Hindlimb muscle (tissue), 1 donor: ENCODE results near the gene CLCA2. TPM values are rescaled to one million over a fixed set of nuclear protein-coding genes. Genes with fewer than 3 reads are reported as not detected.
"Not testable (repeated sequence)": the region's sequence is repeated elsewhere in the genome, so short reads cannot be mapped to it uniquely, and the experiment has no call there.

Experiments used
- DNase-seq: peaks from one replicate; pipeline ENCODE4 v3.0.0-alpha.2; 2013
- polyA plus RNA-seq: library from polyadenylated mRNA; unstranded; fragments of 120-200 nt; gene quantifications from one replicate; pipeline ENCODE4 v1.2.1, GENCODE V29; 2013; ENCODE audit not compliant: insufficient read length

CLCA2 gene
- polyA plus RNA-seq, 1 donor: 0.66 TPM

DNA sequence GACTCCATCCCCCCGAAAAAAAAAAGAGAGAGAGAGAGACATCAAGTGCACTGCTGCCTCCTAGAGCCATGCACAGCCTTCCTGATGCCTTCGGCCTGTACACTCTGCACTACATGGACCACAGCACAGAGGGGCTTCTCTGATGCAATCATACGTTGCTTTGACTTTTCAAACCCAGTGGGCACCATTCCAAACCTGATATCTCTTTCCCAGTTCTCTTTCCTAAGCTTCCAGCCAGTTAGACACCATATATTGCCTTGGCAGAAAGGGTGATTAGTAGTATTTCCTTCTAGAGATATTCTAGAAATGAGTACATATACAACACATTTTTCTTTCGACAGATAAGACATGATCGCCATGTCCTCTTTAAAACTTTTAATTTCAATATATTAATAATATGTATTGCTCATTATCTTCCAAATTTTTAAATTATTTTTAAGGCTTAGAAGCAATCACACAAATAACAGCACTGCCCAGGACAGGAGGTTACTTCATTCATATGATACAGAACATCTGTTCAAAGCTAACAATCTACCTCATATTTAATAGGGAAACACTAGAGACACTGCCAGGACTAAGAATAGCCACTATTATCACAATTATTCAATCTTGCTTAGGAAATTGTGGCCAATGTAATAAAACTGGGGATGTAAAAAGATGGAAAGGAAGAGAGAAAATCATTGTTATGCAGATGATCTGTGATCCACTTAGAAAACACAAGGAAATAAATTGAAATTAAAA, 54.6 kb downstream of the CLCA2 start:
- DNase-seq: no peak

DNA sequence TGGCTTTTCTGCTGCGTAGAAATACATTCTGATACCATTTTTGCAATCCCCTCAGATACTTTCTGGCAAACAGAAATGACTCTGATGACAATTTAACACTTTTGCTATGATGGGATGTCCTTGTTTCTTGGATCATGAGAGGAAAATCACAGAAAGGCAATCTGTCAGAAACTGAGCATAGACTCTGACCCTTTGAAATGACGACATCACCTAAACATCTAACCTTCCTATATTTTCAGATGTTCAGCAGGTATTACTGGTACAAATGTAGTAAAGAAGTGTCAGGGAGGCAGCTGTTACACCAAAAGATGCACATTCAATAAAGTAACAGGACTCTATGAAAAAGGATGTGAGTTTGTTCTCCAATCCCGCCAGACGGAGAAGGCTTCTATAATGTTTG, 58.0 kb downstream of the CLCA2 start:
- DNase-seq: no peak

DNA sequence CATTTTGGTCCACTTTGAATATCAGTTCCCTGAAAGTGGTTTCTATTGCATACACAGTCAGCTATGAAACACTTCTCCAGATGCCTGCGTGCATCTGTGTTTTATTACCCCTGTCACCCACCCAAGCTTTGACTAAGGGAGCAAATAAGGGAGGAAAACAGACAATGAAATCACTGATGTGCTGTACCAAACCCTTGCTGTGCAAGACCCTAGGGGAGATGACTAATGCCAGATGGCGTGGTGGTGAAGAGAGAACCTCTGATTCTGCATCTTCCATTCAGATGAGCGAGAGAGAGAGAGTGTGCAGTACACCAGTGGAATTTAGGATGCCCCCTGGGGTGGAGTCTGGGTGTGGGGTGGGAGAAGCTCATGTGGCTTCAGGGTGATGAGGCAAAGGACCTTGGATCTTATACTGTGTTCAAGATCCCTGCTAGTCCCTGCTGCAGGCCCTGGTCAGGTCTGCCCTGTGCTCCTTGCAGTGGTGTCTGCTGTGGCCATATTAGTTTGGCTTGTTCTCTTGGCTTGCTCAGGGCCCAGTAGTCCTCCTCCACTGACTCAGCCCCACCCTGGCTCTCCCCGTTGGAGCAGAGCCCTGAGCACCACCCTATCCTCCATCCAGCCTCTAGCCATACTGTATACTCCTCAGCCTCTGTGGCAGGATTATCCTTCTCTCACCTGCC, 63.3 kb downstream of the CLCA2 start:
- DNase-seq: peak; percentile 87

DNA sequence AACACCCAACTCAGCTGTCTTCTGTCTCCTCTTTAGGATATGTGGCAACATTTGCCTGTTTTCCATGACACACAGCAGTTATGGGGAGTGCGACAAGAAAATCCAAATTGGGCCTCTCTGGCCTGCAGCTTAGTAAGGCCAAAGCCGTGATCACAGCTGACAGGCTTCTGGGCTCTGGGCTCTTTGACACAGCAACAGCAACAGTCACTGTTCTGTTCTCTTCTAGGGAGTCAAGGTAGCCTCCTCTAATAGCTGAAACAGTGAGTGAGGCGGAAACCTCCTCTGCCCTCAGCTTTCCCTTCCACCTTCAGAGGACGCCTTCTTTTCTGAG, 63.8 kb downstream of the CLCA2 start:
- DNase-seq: no peak

DNA sequence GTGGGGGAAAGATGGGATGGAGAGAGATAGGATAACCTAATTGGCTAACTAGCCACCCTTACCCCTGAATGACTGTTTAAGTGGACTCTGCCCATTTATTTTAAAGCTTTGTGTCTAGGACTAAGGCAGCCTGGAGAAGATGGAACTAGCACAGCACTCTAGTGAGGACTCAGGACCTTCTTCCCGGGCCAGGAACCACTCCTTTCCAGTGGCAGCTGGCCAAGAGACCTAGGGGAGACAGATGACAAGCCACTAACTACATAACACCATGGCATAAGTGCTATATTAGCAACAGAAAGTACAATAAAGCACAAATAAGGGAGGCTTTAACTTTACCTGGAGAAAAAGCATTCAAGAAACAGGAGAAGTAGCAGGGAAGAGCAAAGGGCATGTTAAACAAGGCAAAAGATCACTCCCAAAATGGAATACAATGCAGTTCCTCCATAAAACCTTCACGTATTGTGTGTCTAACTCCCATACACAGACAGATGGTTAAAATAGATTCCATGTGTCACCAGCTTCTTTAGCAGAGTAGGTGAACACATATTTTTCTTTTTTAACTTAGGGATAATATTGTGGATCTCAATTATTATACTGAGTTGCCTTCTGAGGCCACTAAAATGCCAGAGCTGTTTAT, 65.4 kb downstream of the CLCA2 start:
- DNase-seq: no peak

DNA sequence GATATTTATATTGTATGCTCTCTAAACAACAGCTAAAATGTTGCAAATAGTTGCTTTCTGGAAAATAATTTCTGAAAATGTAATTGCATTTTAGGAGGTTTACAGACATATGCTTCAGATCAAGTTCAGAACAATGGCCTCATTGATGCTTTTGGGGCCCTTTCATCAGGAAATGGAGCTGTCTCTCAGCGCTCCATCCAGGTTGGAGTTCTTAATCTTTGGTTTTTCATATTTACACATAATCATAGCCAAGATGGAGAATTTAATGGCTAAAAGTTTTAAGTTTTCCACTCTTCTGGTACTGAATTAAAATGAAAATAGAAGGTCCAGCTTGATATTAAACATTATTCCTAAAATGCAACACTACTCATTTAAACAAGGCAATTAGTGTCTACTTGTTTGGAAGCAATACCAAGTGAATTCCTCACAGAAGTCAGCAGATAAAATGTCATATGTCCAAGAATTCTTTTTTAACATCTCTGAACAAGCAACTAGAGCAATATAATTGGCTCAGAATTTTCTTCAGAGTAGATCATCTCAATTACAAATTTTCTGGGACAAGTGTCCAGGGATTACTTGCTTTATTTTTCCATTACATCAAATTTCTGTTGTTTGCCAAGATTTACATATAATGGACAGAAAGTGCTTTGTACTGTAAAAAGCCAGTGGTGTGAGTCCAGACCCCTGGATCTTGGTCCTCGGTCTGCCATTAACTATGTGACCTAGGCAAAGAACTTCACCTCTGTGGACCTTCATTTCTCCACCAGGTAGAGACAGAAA, 67.4 kb downstream of the CLCA2 start:
- peak; percentile 67 for DNase-seq

DNA sequence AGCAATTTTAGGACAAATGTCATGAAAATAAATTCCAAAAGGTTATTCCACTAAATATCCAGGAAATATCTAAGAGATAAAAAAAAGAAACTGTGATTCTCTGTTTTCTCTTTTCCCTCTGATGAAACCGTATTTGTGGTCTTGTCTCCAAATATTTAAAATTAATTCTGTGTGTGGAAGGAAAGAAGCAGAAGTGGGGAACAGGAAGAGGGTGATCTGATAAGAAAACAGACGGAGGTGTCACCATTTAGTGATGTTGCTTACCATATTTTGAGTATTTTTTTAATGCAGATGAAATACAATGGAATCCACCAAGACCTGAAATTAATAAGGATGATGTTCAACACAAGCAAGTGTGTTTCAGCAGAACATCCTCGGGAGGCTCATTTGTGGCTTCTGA, 74.3 kb downstream of the CLCA2 start:
- DNase-seq: no peak

DNA sequence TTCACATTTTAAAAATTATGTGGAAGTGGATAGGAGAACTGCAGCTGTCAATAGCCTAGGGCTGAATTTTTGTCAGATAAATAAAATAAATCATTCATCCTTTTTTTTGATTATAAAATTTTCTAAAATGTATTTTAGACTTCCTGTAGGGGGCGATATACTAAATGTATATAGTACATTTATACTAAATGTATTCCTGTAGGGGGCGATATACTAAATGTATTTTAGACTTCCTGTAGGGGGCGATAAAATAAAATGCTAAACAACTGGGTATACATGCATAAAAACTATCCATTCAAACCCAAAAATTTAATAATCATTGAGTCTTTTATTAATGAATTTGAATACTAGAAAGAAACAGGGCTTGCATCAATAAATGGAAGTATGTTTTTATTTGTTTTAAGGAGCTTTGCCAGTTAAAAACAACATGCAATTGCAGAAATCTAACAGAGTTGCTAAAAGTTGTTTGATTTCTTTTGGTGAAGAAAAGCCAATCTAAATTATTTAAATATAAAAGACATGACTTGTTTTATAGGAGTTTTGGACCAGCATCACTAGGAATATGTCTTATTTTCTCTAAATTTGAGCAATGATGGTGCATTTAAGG, 76.1 kb downstream of the CLCA2 start:
- DNase-seq: no peak

DNA sequence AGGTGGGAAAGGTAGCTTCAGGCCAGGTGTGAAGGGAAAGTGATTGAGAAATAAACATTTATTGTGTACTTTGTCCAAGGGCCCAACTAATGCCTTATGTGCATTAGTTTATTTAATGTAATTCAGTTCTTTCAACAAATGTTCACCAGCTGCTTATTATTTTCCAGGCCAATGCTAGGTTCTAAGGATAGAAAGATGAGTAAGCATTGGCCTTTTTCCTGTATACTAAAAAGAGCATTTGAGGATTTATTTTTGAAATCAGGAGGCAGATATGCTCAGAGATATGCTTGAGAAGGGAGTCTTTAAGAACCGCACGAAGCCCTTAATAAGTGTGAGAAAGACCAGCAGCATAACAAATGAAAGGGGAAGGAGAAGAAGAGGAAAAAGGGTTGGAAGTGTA, 76.7 kb downstream of the CLCA2 start:
- no peak for DNase-seq

DNA sequence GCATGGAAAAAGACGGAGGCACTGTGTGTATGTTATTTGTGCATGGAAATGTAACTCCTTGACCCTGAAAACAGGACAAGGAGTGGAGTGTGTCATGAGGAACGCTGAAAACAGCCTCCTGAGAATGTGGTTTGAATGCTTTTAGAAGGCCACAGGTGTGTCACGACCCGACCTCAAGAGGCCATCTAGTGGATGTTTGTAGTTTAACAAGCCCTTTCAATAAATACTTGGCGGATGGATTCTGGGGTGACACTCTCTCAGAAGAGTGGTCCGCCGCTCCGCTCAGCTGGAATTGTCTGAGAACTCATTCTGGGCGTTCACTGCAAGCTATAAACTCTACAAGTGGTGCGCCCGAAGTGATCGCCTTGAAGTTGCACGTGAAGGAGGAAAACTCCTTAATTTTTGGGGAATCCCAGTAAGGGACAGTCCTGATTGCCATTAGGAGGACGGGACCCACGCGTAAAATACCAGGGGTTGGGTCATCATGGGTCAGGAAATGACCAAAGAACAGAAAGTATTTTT, 78.2 kb downstream of the CLCA2 start:
- not testable (repeated sequence) for DNase-seq

DNA sequence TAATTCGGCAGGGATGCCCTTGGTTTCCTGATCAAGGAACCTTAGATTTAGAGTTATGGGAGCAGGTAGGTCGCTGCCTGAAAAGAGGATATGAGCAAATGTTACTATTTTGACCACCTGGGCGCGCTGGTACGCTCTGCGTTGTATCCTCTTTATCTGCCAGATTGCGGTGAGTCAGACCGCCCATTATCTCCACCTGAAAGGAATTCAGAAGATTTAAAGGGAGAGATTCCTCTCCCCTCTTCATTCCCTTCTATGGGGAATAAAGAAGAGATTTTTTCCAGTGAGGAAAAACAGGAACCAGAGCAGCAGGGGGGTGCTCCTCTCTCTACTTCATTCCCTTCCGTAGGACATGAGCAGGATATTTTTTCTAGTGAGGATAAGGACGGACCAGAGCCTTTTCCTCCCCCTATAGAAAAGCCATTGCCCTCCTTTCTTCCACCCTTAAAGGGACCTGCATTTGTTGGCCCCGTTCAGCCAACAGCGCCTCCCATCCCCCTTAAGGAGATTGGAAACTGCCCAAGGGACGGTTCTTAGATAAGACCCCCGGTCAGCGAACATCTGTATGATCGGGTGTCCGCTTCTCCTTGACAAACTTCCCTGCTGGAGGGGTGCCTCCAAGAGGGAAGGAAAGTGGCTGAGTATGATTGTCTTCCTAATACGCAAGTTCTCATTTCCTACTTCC, 78.9 kb downstream of the CLCA2 start:
- no peak for DNase-seq

DNA sequence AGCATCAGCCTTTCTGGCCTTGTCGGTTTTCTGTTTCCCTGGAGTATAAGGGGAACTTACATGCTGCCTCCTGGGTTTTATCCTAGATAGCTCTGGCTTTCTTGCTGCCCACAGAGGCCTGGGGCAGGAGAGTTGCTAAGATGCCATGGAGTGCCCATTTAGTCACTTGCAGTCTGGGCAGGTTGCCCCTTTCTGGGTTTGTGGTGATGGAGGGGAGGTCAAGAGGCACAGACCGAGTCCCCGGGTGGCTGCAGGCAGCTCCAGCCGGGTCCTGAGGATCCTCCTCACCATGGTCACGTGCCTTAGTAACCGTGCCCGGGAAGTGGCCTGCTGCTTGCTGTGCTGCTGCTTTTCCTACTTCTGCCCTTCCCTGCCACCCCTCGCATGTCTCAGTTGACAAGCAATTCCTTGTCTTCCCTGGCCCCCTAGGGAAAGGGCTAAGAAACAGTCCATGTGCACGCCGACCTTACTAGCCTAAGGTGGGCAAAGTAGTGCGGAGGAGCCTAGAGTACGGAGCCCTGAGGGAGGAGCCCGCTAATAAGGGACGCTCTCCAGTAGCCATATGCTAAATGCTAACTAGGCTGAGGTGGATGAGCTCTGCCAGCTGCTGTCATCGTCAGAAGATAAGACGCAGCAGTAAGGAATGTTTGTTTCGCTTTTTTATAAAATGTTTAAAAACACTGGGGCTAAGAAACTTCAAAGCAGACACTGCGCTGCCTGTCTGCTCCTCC, 79.6 kb downstream of the CLCA2 start:
- DNase-seq: no peak

DNA sequence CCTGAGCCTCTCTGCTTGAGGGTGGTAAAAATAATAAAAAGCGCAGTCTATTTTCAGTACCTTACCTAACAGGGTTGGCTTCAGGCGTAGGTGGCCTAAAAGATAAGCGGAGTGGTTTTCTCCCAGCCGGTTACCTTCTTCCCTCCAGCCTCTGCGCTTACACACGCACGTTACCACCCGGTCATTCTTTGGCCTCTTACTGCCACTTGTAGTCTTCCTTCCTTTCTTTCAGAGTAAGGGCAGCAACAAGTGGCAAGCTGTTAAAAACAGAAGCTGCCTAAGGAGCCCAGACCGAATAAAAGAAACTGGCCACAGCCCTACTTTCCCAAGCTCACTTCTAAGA, 80.1 kb downstream of the CLCA2 start:
- DNase-seq: no peak

DNA sequence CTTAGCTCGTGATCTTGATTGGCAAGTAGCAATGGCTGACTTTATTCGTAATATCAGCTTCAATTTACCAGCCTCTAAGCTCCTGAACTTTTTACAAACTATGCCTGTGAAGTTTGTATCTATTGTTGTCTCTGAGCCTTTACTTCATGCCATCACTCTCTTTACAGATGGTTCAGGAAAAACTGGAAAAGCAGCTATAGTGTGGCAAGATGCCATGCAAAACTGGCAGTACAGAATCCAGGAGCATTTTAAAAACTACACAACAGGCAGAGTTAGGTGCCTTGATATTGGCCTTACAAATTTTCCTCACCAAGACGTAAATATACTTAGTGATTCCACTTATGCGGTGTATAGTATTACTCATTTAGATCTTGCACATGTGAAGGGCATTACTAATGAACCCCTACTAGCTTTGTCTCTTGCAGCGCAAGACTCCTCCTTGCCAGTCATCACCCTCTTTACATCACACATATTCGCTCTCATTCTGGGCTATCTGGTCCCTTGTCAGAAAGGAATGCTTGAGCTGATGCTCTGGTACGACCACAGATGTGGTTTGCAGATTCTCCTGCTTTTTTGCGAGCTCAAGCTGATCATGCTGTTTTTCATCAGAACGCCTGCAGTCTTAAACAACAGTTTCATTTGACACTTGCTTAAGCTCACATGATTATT, 81.1 kb downstream of the CLCA2 start:
- no peak for DNase-seq

DNA sequence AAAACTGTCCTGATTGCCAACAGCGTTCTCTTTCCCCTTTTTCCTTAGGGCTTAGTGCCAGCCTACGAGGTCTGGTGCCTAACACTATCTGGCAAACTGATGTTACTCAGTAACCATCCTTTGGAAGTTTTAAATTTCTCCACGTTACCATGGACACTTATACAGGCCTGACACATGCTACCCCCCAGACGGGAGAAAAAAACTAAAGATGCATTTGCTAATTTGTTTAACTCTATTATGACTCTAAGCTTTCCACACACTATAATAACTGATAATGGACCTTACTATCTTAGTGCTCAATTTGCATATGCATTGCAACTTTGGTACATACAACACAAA, 81.6 kb downstream of the CLCA2 start:
- DNase-seq: no peak

Other genes with a start within 250 kb of the CLCA2 start
- gene ODF2L, start 27.8 kb upstream of the CLCA2 start, polyA plus RNA-seq: 18.3 TPM
- not detected for gene CLCA1, start 44.8 kb downstream of the CLCA2 start, polyA plus RNA-seq
- 0.18 TPM for gene CLCA4, start 122.9 kb downstream of the CLCA2 start, polyA plus RNA-seq